GM12878 (cell line): ENCODE measurements around the gene DENND1B. TPM values are rescaled to one million over a fixed set of nuclear protein-coding genes. Genes with fewer than 3 reads are reported as not detected.

ENCODE experiments used
- ATAC-seq: fragments of 200-7000 bp; cut with Tn5 transposase; 3 replicates; pipeline ENCODE4 v1.9.1; 2020; ENCODE audit warnings: mild to moderate bottlenecking, moderate library complexity
- BruUV-seq: library from RNA; stranded (reverse); fragments of 400-500 nt; replicated peaks from 2 replicates; lab custom pipeline; 2021; lab: Mats Ljungman, UMichigan
- CTCF ChIA-PET: fragments of 300-600 bp; sonication (Branson Sonifier 250); formaldehyde crosslinking; extraction: SDS; loops from one replicate; lab custom pipeline; 2021; ENCODE audit warnings: inconsistent platforms; lab: Yijun Ruan, JAX
- POLR2A ChIA-PET: fragments of 350-600 bp; formaldehyde crosslinking; extraction: SDS; loops from one replicate; lab custom pipeline; 2021; ENCODE audit warnings: inconsistent platforms; lab: Charles Lee
- RAD21 ChIA-PET: fragments of 300-600 bp; sonication (Branson Sonifier 250); formaldehyde crosslinking; loops from one replicate; lab custom pipeline; 2023; ENCODE audit warnings: antibody characterized with exemption; ENCODE audit not compliant: unreplicated experiment; lab: Charles Lee
- SMC1A ChIA-PET: fragments of 300-600 bp; sonication (Branson Sonifier 250); formaldehyde crosslinking; loops from one replicate; lab custom pipeline; 2023; ENCODE audit not compliant: unreplicated experiment, uncharacterized antibody; lab: Charles Lee
- DNase-seq: peaks from one replicate; pipeline ENCODE4 v3.0.0-alpha.2; 2011; ENCODE audit warnings: low read depth, low spot score
- FAIRE-seq: peaks from 3 replicates; lab custom pipeline; 2011; peaks lifted over from hg19 to GRCh38; lab: Jason Lieb, UNC
- H2AFZ ChIP-seq: 2 replicates; pipeline ENCODE4 v1.6.0; 2011; ENCODE audit warnings: low read depth, low read length, control low read depth; ENCODE audit not compliant: control insufficient read depth
- H3K27ac ChIP-seq: 2 replicates; pipeline ENCODE4 v1.5.1; 2011; ENCODE audit warnings: control low read depth; ENCODE audit not compliant: control insufficient read depth, insufficient read depth
- H3K27me3 ChIP-seq, 2 experiments: replicated peaks in 1 of 2; 2 replicates each; pipeline versions ENCODE4 v1.6.0 to v1.6.1; 2011; ENCODE audit warnings: low read length in 1 of 2; ENCODE audit not compliant: control insufficient read depth in 2 of 2, insufficient read depth in 2 of 2
- H3K36me3 ChIP-seq, 2 experiments: 2 replicates each; pipeline ENCODE4 v1.5.1; 2011; ENCODE audit warnings: low read length in 1 of 2; ENCODE audit not compliant: control insufficient read depth in 2 of 2, insufficient read depth in 2 of 2
- H3K4me1 ChIP-seq: 2 replicates; pipeline ENCODE4 v1.6.1; 2011; ENCODE audit warnings: mild to moderate bottlenecking, low read length, moderate library complexity, mixed read lengths; ENCODE audit not compliant: control insufficient read depth, insufficient read depth
- H3K4me2 ChIP-seq: 2 replicates; pipeline ENCODE4 v1.6.0; 2011; ENCODE audit warnings: control low read depth; ENCODE audit not compliant: control insufficient read depth, insufficient read depth
- H3K4me3 ChIP-seq: fragments of 200-600 bp; sonication (generic); 2 replicates; pipeline ENCODE4 v1.5.1; 2016
- H3K79me2 ChIP-seq: 2 replicates; pipeline ENCODE4 v1.6.0; 2011; ENCODE audit warnings: low read length; ENCODE audit not compliant: control insufficient read depth, insufficient read depth
- H3K9ac ChIP-seq: 2 replicates; pipeline ENCODE4 v1.8.0; 2011; ENCODE audit warnings: low read length, control low read depth, mixed read lengths; ENCODE audit not compliant: control insufficient read depth, insufficient read depth
- H3K9me3 ChIP-seq: replicated peaks from 3 replicates; pipeline ENCODE4 v1.5.1; 2011; ENCODE audit warnings: mild to moderate bottlenecking, low read length; ENCODE audit not compliant: control insufficient read depth, insufficient read depth
- H4K20me1 ChIP-seq: 2 replicates; pipeline ENCODE4 v1.6.0; 2011; ENCODE audit not compliant: control insufficient read depth, insufficient read depth
- EGR1 ChIP-seq, 2 experiments: IDR thresholded peaks; 1 replicate in 1 of 2; 2 replicates in 1 of 2; pipeline ENCODE4 v1.6.1; 2011 to 2012; ENCODE audit warnings: low read depth in 2 of 2, low read length in 2 of 2, borderline replicate concordance in 1 of 2, mild to moderate bottlenecking in 1 of 2, moderate library complexity in 1 of 2
- HDAC2 ChIP-seq: fragments of 200-600 bp; sonication (generic); IDR thresholded peaks from 2 replicates; pipeline ENCODE4 v1.6.1; 2017
- WRNIP1 ChIP-seq: IDR thresholded peaks from 2 replicates; pipeline ENCODE4 v1.6.1; 2011; ENCODE audit warnings: low read depth, low read length, improper control_type of control experiment, borderline replicate concordance
- WGBS: methylation state at CpG from one replicate; pipeline ENCODE4 v1.1.6; 2016; ENCODE audit warnings: low lambda C conversion rate; ENCODE audit not compliant: insufficient replicate concordance, insufficient coverage; ENCODE audit errors: missing lambda C conversion rate; 5-methylcytosine and 5-hydroxymethylcytosine counted together
- in situ Hi-C: fragments of 300-500 bp; cut with MboI; formaldehyde crosslinking; loops from 9 replicates; pipeline ENCODE4 v1.14.3; 2018; ENCODE audit warnings: mixed read lengths
- intact Hi-C: fragments of 100-400 bp; cut with micrococcal nuclease; formaldehyde crosslinking; loops from one replicate; pipeline ENCODE4 v1.14.2; 2022; ENCODE audit not compliant: unreplicated experiment
- polyA plus RNA-seq, 11 experiments: library from polyadenylated mRNA; depleted of rRNA in 4 of 11; unstranded in 6 of 11; stranded (reverse) in 5 of 11; fragments of >200 nt; fragmentation: Nextera tagmentation in 4 of 11; fragmentation: Illumina TruSeq in 1 of 11; extraction: Ambion mirVana in 4 of 11; extraction: Trizol in 1 of 11; gene quantifications; 1 replicate in 1 of 11; 2 replicates in 10 of 11; pipeline versions ENCODE4 v1.2.1 to v1.2.3, GENCODE V29; 2011 to 2016; ENCODE audit warnings: inconsistent platforms in 2 of 11, missing spikeins in 2 of 11, low read depth in 1 of 11
- total RNA-seq, 4 experiments: library from RNA; depleted of rRNA in 3 of 4; stranded (reverse); fragments of >200 nt in 3 of 4; fragmentation: Illumina TruSeq in 1 of 4; extraction: Trizol in 1 of 4; gene quantifications; 2 replicates each; pipeline versions ENCODE4 v1.2.1 to v1.2.3, GENCODE V29; 2013 to 2021
- TF ChIP-seq, protein P1 (sequence below): IDR thresholded peaks from 2 replicates; pipeline ENCODE4 v1.6.1; 2012; ENCODE audit warnings: improper control_type of control experiment, low read depth, low read length; ENCODE audit not compliant: insufficient replicate concordance
- TF ChIP-seq, protein P2 (sequence below): IDR thresholded peaks from 2 replicates; pipeline ENCODE4 v1.6.1; 2012; ENCODE audit warnings: low read depth, low read length, improper control_type of control experiment
- TF ChIP-seq, protein P3 (sequence below): fragments of 150-350 bp; IDR thresholded peaks from 2 replicates; pipeline ENCODE4 v1.6.1; 2014; ENCODE audit warnings: mild to moderate bottlenecking, low read depth, low read length
- TF ChIP-seq, protein P4 (sequence below): IDR thresholded peaks from 2 replicates; pipeline ENCODE4 v1.6.1; 2011; ENCODE audit warnings: borderline replicate concordance, low read depth, mild to moderate bottlenecking, moderate library complexity, mixed read lengths, low read length; ENCODE audit not compliant: insufficient read depth; ENCODE audit errors: extremely low read length

DENND1B gene
- total and polyA plus RNA-seq, 10 of the 15 experiments (the other 5 are each of a cell fraction or from before 2014, with no cell fraction given) = 1.7 to 10.7 (median 8.0) TPM

DNA sequence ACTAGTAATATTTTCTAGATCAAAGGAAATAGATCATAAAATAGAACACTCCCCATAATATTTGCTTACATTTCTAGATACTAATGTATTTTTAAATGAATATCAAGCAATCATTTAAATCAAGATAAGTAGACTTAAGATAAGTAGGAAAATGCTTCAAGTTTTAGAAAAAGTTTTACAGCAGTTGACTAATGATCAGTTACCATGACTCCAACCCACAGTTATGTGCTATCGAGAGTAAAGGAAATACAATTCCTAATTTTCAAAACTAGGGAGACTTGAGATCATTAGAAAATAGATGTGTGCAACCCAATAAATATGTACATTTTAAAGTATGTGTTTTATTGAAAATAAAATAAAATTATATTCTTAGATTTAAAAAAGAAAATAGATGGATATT, 95.0 kb downstream of the DENND1B start (continued):
- TF ChIP-seq, protein P1, sequence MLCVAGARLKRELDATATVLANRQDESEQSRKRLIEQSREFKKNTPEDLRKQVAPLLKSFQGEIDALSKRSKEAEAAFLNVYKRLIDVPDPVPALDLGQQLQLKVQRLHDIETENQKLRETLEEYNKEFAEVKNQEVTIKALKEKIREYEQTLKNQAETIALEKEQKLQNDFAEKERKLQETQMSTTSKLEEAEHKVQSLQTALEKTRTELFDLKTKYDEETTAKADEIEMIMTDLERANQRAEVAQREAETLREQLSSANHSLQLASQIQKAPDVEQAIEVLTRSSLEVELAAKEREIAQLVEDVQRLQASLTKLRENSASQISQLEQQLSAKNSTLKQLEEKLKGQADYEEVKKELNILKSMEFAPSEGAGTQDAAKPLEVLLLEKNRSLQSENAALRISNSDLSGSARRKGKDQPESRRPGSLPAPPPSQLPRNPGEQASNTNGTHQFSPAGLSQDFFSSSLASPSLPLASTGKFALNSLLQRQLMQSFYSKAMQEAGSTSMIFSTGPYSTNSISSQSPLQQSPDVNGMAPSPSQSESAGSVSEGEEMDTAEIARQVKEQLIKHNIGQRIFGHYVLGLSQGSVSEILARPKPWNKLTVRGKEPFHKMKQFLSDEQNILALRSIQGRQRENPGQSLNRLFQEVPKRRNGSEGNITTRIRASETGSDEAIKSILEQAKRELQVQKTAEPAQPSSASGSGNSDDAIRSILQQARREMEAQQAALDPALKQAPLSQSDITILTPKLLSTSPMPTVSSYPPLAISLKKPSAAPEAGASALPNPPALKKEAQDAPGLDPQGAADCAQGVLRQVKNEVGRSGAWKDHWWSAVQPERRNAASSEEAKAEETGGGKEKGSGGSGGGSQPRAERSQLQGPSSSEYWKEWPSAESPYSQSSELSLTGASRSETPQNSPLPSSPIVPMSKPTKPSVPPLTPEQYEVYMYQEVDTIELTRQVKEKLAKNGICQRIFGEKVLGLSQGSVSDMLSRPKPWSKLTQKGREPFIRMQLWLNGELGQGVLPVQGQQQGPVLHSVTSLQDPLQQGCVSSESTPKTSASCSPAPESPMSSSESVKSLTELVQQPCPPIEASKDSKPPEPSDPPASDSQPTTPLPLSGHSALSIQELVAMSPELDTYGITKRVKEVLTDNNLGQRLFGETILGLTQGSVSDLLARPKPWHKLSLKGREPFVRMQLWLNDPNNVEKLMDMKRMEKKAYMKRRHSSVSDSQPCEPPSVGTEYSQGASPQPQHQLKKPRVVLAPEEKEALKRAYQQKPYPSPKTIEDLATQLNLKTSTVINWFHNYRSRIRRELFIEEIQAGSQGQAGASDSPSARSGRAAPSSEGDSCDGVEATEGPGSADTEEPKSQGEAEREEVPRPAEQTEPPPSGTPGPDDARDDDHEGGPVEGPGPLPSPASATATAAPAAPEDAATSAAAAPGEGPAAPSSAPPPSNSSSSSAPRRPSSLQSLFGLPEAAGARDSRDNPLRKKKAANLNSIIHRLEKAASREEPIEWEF = no peak
- no peak for TF ChIP-seq WRNIP1
- TF ChIP-seq, all 136 proteins: peak for 0

DNA sequence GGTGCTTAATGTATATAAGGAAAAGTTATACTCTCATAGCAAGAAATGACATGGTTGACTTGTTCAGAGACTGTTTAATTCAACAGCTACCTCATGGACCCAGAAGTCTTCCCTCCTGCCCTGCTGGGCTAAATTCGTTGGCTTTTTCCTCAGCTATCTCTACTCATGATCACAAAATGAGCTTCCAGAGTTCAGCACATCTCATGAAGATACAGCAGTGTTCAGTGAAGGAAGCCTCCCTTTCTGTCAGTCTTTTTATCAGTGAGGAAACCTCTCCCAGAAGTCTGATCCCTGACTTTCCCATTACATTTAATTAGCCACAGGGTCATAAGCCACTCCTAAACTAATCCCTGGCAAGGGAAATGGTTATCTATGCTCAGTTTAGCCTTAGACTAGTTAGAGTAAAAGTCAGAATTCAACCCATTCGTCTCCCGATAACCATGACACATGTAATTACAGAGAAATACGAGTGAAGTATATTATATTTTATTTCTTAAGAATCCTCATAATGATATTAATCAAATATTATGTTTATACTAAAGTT, 97.5 kb downstream of the DENND1B start:
- H3K4me3 ChIP-seq = no peak overlapping the region
- no peak for TF ChIP-seq EGR1 (IDR thresholded peaks at IDR 0.05; ENCODE audit: borderline replicate concordance in 1 of 2, low read depth in 2 of 2, low read length in 2 of 2)
- no peak for TF ChIP-seq HDAC2
- TF ChIP-seq, protein P2, sequence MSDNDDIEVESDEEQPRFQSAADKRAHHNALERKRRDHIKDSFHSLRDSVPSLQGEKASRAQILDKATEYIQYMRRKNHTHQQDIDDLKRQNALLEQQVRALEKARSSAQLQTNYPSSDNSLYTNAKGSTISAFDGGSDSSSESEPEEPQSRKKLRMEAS = no peak
- TF ChIP-seq, protein P3, sequence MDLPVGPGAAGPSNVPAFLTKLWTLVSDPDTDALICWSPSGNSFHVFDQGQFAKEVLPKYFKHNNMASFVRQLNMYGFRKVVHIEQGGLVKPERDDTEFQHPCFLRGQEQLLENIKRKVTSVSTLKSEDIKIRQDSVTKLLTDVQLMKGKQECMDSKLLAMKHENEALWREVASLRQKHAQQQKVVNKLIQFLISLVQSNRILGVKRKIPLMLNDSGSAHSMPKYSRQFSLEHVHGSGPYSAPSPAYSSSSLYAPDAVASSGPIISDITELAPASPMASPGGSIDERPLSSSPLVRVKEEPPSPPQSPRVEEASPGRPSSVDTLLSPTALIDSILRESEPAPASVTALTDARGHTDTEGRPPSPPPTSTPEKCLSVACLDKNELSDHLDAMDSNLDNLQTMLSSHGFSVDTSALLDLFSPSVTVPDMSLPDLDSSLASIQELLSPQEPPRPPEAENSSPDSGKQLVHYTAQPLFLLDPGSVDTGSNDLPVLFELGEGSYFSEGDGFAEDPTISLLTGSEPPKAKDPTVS = no peak
- TF ChIP-seq, protein P4, sequence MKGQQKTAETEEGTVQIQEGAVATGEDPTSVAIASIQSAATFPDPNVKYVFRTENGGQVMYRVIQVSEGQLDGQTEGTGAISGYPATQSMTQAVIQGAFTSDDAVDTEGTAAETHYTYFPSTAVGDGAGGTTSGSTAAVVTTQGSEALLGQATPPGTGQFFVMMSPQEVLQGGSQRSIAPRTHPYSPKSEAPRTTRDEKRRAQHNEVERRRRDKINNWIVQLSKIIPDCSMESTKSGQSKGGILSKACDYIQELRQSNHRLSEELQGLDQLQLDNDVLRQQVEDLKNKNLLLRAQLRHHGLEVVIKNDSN = no peak
- intact Hi-C loops (no loop called here), in situ Hi-C loops (no loop called here)
- no TSS peak for BruUV-seq
- no peaks in the 10 kb centered on the region for H3K4me1 ChIP-seq
- ChIA-PET POLR2A (no interaction called here), SMC1A (interaction anchor here (1.1 kb wide), 1 partner anchor 478 kb away, joined by 3 read pairs; no protein-coding TSS in a partner anchor), RAD21 (no interaction called here), CTCF (interaction anchor here (1.6 kb wide), 1 partner anchor 15 kb away, joined by 3 read pairs; no protein-coding TSS in a partner anchor)
- DNase-seq (no peak), ATAC-seq (no peak), FAIRE-seq (no peak)
- H3K27me3 ChIP-seq = no peaks in the 10 kb centered on the region
- no peak overlapping the region for H2AFZ ChIP-seq
- H3K9ac ChIP-seq = no peak overlapping the region
- WGBS = 63% methylated on average over 4 of the region's 4 CpGs
- H4K20me1 ChIP-seq = no peaks in the 10 kb centered on the region
- no peaks in the 10 kb centered on the region for H3K9me3 ChIP-seq
- H3K27ac ChIP-seq = no peak overlapping the region
- H3K36me3 ChIP-seq = no peaks in the 10 kb centered on the region
- no peak overlapping the region for H3K4me2 ChIP-seq
- H3K79me2 ChIP-seq = no peaks in the 10 kb centered on the region
